H9 (cell line): ENCODE results near the gene ZNF618. TPM values are rescaled to one million over a fixed set of nuclear protein-coding genes. Genes with fewer than 3 reads are reported as not detected.

Experiments
- DNase-seq: peaks from one replicate; pipeline ENCODE4 v3.0.0-alpha.2; 2017
- H2AFZ ChIP-seq: one replicate; pipeline ENCODE4 v1.6.1; 2013; ENCODE audit warnings: mild to moderate bottlenecking, low read length, control low read depth, moderate library complexity
- H2AK5ac ChIP-seq: 2 replicates; pipeline ENCODE4 v1.6.1; 2013; ENCODE audit warnings: low read length, control low read depth, mixed read lengths; ENCODE audit not compliant: insufficient read length
- H2BK120ac ChIP-seq: one replicate; pipeline ENCODE4 v1.6.1; 2013; ENCODE audit warnings: low read depth, mild to moderate bottlenecking, low read length, control low read depth, inconsistent platforms; ENCODE audit not compliant: poor library complexity, severe bottlenecking
- H2BK12ac ChIP-seq: 2 replicates; pipeline ENCODE4 v1.6.1; 2013; ENCODE audit warnings: low read length, control low read depth, mixed read lengths, low read depth; ENCODE audit not compliant: insufficient read length
- H2BK15ac ChIP-seq: 2 replicates; pipeline ENCODE4 v1.6.1; 2013; ENCODE audit warnings: low read depth, low read length, control low read depth
- H2BK20ac ChIP-seq: one replicate; pipeline ENCODE4 v1.6.1; 2013; ENCODE audit warnings: low read depth, mild to moderate bottlenecking, low read length, control low read depth, inconsistent platforms; ENCODE audit not compliant: poor library complexity, severe bottlenecking
- H2BK5ac ChIP-seq: 2 replicates; pipeline ENCODE4 v1.6.1; 2013; ENCODE audit warnings: low read length, control low read depth, mixed read lengths; ENCODE audit not compliant: insufficient read length
- H3K14ac ChIP-seq: 2 replicates; pipeline ENCODE4 v1.6.1; 2013; ENCODE audit warnings: low read length, control low read depth; ENCODE audit not compliant: insufficient read depth
- H3K18ac ChIP-seq: 2 replicates; pipeline ENCODE4 v1.6.1; 2013; ENCODE audit warnings: low read depth, mild to moderate bottlenecking, mixed read lengths, low read length, control low read depth; ENCODE audit not compliant: insufficient read length
- H3K23ac ChIP-seq: 2 replicates; pipeline ENCODE4 v1.6.1; 2013; ENCODE audit warnings: low read length, control low read depth, mixed read lengths, low read depth; ENCODE audit not compliant: insufficient read length
- H3K23me2 ChIP-seq: 2 replicates; pipeline ENCODE4 v1.6.1; 2013; ENCODE audit warnings: low read depth, mild to moderate bottlenecking, mixed read lengths, low read length, control low read depth; ENCODE audit not compliant: insufficient read length, poor library complexity, severe bottlenecking
- H3K27ac ChIP-seq: 2 replicates; pipeline ENCODE4 v1.5.1; 2013; ENCODE audit warnings: low read length, control low read depth, mixed read lengths, low read depth; ENCODE audit not compliant: insufficient read length
- H3K27me3 ChIP-seq: 2 replicates; pipeline ENCODE4 v1.6.1; 2013; ENCODE audit warnings: low read length, control low read depth, inconsistent platforms; ENCODE audit not compliant: insufficient read depth
- H3K4ac ChIP-seq: 2 replicates; pipeline ENCODE4 v1.6.1; 2013; ENCODE audit warnings: low read depth, mild to moderate bottlenecking, control low read depth, inconsistent platforms, low read length, moderate library complexity
- H3K4me1 ChIP-seq: 2 replicates; pipeline ENCODE4 v1.6.1; 2013; ENCODE audit warnings: low read length, control low read depth, inconsistent platforms; ENCODE audit not compliant: insufficient read depth
- H3K4me2 ChIP-seq: 2 replicates; pipeline ENCODE4 v1.6.1; 2013; ENCODE audit warnings: low read length, control low read depth, mixed read lengths; ENCODE audit not compliant: insufficient read length, insufficient read depth
- H3K56ac ChIP-seq: 2 replicates; pipeline ENCODE4 v1.6.1; 2013; ENCODE audit warnings: low read depth, mild to moderate bottlenecking, mixed read lengths, low read length, control low read depth; ENCODE audit not compliant: insufficient read length
- H3K79me1 ChIP-seq: 2 replicates; pipeline ENCODE4 v1.6.1; 2013; ENCODE audit warnings: low read depth, mild to moderate bottlenecking, moderate library complexity, low read length, control low read depth, inconsistent platforms; ENCODE audit not compliant: insufficient read depth, poor library complexity, severe bottlenecking
- H3K79me2 ChIP-seq: 2 replicates; pipeline ENCODE4 v1.6.1; 2013; ENCODE audit warnings: low read length, control low read depth, inconsistent platforms; ENCODE audit not compliant: insufficient read depth
- H3K9ac ChIP-seq: 2 replicates; pipeline ENCODE4 v1.6.1; 2013; ENCODE audit warnings: low read length, control low read depth, mixed read lengths; ENCODE audit not compliant: insufficient read length; ENCODE audit errors: extremely low read depth
- H3K9me3 ChIP-seq: one replicate; pipeline ENCODE4 v1.6.1; 2013; ENCODE audit warnings: low read depth, low read length, inconsistent platforms; ENCODE audit not compliant: control insufficient read depth
- H3T11ph ChIP-seq: one replicate; pipeline ENCODE4 v1.6.1; 2013; ENCODE audit warnings: mild to moderate bottlenecking, low read length, control low read depth, inconsistent platforms
- H4K20me1 ChIP-seq: one replicate; pipeline ENCODE4 v1.6.1; 2013; ENCODE audit not compliant: control insufficient read depth, insufficient read length, insufficient read depth
- H4K5ac ChIP-seq: 2 replicates; pipeline ENCODE4 v1.6.1; 2013; ENCODE audit warnings: low read depth, mild to moderate bottlenecking, mixed read lengths, low read length, control low read depth; ENCODE audit not compliant: insufficient read length
- H4K8ac ChIP-seq: replicated peaks from 2 replicates; pipeline ENCODE4 v1.6.1; 2013; ENCODE audit warnings: low read length, control low read depth, mixed read lengths, low read depth; ENCODE audit not compliant: insufficient read length
- H4K91ac ChIP-seq: 2 replicates; pipeline ENCODE4 v1.6.1; 2013; ENCODE audit warnings: low read depth, mild to moderate bottlenecking, moderate library complexity, mixed read lengths, low read length, control low read depth; ENCODE audit not compliant: insufficient read length
- H3K27ac Mint-ChIP-seq, 3 experiments: 2 replicates in 2 of 3; 3 replicates in 1 of 3; pipeline ENCODE4 v1.8.0; 2020 to 2021; ENCODE audit warnings: mixed read lengths in 3 of 3, mild to moderate bottlenecking in 1 of 3, moderate library complexity in 1 of 3
- H3K27me3 Mint-ChIP-seq: 2 replicates; pipeline ENCODE4 v1.8.0; 2021; ENCODE audit warnings: low read depth, mild to moderate bottlenecking, moderate library complexity, mixed read lengths
- H3K36me3 Mint-ChIP-seq, 3 experiments: 2 replicates in 2 of 3; 3 replicates in 1 of 3; pipeline ENCODE4 v1.8.0; 2020 to 2021; ENCODE audit warnings: low read depth in 3 of 3, mixed read lengths in 3 of 3; ENCODE audit not compliant: insufficient read depth in 1 of 3
- H3K4me1 Mint-ChIP-seq, 2 experiments: 2 replicates each; pipeline ENCODE4 v1.8.0; 2020; ENCODE audit warnings: mixed read lengths in 2 of 2
- H3K4me3 Mint-ChIP-seq, 2 experiments: 2 replicates in 1 of 2; 3 replicates in 1 of 2; pipeline ENCODE4 v1.8.0; 2020 to 2021; ENCODE audit warnings: mild to moderate bottlenecking in 2 of 2, mixed read lengths in 2 of 2, moderate library complexity in 1 of 2
- H3K9me3 Mint-ChIP-seq, 2 experiments: 2 replicates in 1 of 2; 3 replicates in 1 of 2; pipeline ENCODE4 v1.8.0; 2020; ENCODE audit warnings: mild to moderate bottlenecking in 2 of 2, mixed read lengths in 2 of 2, moderate library complexity in 1 of 2
- CTCF ChIP-seq: fragments of 200-600 bp; sonication (generic); conservative IDR thresholded peaks from 3 replicates; pipeline ENCODE4 v1.8.0; 2021; ENCODE audit warnings: antibody characterized with exemption, mild to moderate bottlenecking
- WGBS: extraction: QIAGEN DNeasy Blood & Tissue Kit; methylation state at CpG from one replicate; pipeline ENCODE4 v1.1.7; 2013; ENCODE audit warnings: missing lambda C conversion rate, low lambda C conversion rate, mixed read lengths; ENCODE audit not compliant: insufficient read length; ENCODE audit errors: extremely low coverage; 5-methylcytosine and 5-hydroxymethylcytosine counted together
- total RNA-seq: library from RNA; stranded (reverse); gene quantifications from 2 replicates; pipeline ENCODE4 v1.2.1, GENCODE V29; 2021

Gene ZNF618
- total RNA-seq, 1 experiment from 2014 or later: 13.6 TPM

- Histone ChIP-seq H3K18ac (no peak overlapping the region), H2BK20ac (no peak overlapping the region), H3K27me3 (no peaks in the 10 kb centered on the region), H2BK15ac (no peak overlapping the region), H4K8ac (no peak overlapping the region), H4K91ac (no peak overlapping the region), H3K79me1 (no peaks in the 10 kb centered on the region), H2BK5ac (no peak overlapping the region), H3T11ph (no peak overlapping the region), H2AK5ac (no peak overlapping the region), H3K4me1 (no peaks in the 10 kb centered on the region), H3K23ac (no peak overlapping the region), H4K20me1 (no peaks in the 10 kb centered on the region), H3K9me3 (no peaks in the 10 kb centered on the region), H3K56ac (no peak overlapping the region), H4K5ac (no peak overlapping the region), H3K9ac (no peak overlapping the region), H3K23me2 (no peaks in the 10 kb centered on the region), H3K27ac (no peak overlapping the region), H2AFZ (no peak overlapping the region), H3K79me2 (no peaks in the 10 kb centered on the region), H3K4ac (no peak overlapping the region), H2BK12ac (no peak overlapping the region), H2BK120ac (no peak overlapping the region), H3K4me2 (no peak overlapping the region), H3K14ac (no peak overlapping the region)
- no peaks in the 10 kb centered on the region for H3K4me1 Mint-ChIP-seq
- H3K27ac Mint-ChIP-seq: no peak overlapping the region
- peaks cover 3% of the 10 kb centered on the region; the same call in 1 of the 2 replicates for H3K27me3 Mint-ChIP-seq
- no peak for TF ChIP-seq CTCF
- no peak for DNase-seq
- peaks cover 2 to 11% (median 2%) of the 10 kb centered on the region in 3 experiments; a peak in 3 of 7 replicates for H3K36me3 Mint-ChIP-seq
- H3K9me3 Mint-ChIP-seq: peaks cover 21% of the 10 kb centered on the region in 2 experiments
- H3K4me3 Mint-ChIP-seq: no peak overlapping the region
- no CpG with 5 or more reads among the region's 1 CpG for WGBS
Observed at GRCh38 chr9:113828221-113828620, 47.9 kb upstream of the ZNF618 start.
